Measurements from ENCODE around the gene SLC2A4RG.

Gene SLC2A4RG

GRCh38 chr20:63699466-63700198 is 39.9 kb upstream of the SLC2A4RG start:
- peak; percentile 88 for DNase-seq (ENCODE audit: low spot score)

- DNase-seq (ENCODE audit: low spot score), result peak; percentile 71
Measured at GRCh38 chr20:63700199-63701050, 39.2 kb upstream of the SLC2A4RG start.

DNA sequence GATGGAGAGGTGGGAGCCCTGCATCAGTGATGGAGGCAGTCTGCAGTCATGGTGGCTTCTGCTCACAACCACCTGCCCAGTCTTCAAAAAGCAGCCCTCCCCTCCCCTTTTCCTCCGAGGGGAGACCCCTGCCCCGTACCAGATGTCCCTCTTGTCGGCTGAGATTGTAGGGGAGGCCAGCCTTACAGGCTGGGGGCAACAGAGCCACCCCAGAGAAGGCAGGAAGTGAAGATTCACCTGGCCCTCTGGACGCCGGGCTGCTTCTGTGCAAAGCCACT is 38.6 kb upstream of the SLC2A4RG start:
- no peak for DNase-seq (ENCODE audit: low spot score)

GRCh38 chr20:63701329-63702035 is 38.1 kb upstream of the SLC2A4RG start:
- DNase-seq (ENCODE audit: low spot score), result no peak

DNA sequence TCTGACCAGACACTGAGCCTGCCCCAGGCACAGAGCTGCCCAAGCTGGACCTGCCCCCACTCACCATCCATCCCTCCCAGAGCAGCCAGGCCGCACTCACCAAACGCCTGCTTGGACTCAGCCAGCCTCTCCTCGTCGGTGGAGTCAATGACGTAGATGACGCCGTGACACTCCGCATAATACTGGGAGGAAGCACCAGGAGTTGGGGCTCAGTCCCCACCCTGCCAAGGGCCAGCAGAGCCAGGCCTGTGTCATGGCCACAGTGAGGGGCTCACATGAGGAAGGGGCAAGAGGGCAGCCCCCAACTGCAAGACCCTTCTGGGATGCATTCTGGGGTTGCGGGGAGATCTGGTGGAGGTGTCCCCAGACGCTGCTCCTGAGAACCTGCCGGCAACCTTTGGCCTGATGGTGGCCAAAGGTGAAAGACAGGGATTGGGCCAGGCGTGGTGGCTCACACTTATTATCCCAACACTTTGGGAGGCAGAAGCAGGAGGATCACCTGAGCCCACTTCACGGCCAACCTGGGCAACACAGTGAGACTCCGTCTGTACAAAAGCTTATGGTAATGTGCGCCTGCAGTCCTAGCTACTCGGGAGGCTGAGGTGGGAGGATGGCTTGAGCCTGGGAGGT is 37.4 kb upstream of the SLC2A4RG start:
- peak; percentile 21 for DNase-seq (ENCODE audit: low spot score)

DNA sequence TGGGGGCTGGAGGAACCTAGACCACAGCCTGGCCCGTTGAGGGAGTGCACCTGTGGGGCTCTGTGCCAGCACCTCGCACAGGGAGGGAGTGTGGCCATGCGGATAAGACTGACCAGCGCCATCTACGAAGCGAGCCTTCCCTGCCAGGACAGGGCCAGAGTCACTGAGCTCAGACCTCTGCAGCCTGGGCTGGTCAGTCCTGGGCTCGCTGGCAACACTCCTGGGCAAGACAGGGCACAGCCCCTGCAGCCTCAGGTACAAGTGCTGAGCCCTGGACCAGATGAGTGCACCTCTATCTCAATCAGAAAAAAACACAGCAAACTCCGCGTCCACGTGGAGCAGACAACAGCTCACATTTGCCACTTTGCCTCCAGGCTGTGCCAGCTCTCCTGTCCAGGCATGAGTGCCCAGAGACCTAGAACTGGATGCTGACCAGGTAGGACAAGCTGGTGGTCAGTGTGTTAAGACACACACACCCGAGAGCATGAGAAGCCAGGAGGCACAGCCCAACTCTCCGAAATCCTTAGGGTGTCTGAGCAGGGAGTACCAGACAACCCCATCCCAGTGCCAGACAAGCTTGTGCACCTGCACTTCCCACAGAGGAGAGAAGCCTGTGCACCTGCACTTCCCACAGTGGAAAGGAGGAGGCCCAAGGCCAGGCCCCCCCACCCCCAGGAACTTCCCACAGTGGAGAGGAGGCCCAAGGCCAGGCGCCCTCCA is 36.7 kb upstream of the SLC2A4RG start:
- DNase-seq (ENCODE audit: low spot score), result peak; percentile 18

DNA sequence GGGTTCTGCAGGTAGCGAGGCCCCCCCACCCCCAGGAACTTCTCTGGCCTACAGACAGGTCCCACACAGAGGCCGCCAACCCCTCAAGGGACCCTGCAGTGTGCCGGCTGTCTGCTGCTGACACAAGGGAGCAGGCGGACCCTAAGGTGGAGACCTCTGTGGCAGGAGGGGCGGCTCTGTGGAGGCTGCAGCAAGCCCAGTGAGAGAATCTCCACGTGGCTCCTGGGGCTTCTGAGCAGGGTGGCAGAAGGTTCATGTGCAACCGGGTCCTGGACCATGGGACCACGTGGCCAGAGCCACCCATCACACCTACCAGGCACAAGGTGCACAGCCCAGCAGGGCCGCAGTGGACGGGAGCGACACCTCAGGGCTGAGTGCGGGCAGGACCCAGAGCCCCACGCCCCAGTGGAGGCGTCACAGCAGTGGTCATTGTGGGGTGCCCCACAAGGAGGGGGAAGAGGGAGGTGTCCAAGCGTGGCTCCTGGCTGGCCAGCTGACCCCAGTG is 36.1 kb upstream of the SLC2A4RG start:
- no peak for DNase-seq (ENCODE audit: low spot score)

GRCh38 chr20:63703976-63704748 is 35.4 kb upstream of the SLC2A4RG start:
- DNase-seq (ENCODE audit: low spot score), result no peak

- DNase-seq (ENCODE audit: low spot score), result no peak
Measured at GRCh38 chr20:63704749-63705117, 34.8 kb upstream of the SLC2A4RG start.

DNA sequence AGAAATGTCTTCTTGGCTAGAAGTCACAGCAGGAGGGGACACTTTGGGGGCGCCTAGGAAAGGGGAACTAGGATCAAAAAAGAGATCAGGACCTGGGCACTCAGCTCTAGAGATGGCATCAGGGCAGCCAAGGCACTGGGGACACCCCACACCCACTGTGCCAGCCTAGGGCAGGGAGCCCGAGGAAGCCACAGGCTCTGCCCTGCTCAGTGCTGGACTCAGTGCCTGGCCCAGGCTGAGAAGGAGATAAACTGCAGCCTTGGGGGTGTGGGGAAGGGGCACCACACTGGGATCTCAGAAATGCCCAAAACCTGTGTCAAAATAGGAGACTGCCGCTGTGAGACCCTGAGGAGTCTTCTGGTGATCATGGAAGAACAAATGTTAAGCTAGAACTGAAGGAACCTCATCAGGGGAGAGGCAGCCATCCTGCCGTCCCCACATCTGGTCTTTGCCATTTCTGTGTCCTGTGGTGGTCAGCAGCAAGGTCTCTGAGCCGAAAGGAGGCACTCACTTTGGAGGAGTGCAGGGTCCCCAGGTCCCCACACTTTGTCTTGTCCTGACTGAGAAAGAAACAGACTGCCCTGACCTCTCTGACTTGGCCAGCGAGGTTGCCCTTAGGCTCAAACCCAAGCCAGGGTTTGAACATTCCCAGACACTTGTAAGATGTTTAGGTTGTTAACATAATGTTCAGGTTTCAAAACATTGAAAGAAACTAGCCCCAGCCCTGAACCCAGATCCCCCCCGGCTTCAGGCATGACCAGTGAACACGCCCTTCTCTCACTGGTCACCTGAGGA is 34.1 kb upstream of the SLC2A4RG start:
- no peak for DNase-seq (ENCODE audit: low spot score)

DNA sequence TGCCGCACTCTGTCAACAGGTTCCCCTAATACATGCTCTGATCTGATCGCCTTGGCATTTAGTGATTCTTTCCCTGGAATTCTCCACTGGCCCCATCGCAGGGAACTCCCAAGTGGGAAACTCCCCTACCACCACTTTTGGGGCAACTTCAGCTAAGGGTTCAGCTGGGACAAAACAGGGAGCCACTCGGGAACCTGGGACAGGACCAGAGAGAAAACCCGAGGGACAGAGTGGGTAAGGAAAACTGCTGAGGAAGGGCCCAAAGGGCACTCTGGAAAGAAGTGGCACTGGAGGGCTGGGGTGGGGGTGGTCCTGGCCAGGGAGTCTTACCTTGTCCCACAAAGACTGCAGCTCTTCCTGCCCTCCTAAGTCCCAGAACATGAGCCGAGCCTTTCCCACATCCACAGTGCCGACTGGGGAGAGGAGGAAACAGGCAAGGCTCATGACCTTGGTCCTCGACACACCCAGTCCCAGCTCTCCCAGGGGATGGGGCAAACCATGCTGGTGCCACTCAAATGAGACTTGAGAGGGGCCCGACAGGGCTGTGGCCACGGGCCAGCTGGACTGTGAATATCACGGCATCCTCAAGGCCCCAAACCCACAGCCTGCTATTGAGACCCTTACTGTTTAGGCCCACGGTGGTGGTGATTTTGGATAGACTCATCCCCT is 33.4 kb upstream of the SLC2A4RG start:
- DNase-seq (ENCODE audit: low spot score), result no peak

GRCh38 chr20:63706852-63707557 is 32.6 kb upstream of the SLC2A4RG start:
- no peak for DNase-seq (ENCODE audit: low spot score)

DNA sequence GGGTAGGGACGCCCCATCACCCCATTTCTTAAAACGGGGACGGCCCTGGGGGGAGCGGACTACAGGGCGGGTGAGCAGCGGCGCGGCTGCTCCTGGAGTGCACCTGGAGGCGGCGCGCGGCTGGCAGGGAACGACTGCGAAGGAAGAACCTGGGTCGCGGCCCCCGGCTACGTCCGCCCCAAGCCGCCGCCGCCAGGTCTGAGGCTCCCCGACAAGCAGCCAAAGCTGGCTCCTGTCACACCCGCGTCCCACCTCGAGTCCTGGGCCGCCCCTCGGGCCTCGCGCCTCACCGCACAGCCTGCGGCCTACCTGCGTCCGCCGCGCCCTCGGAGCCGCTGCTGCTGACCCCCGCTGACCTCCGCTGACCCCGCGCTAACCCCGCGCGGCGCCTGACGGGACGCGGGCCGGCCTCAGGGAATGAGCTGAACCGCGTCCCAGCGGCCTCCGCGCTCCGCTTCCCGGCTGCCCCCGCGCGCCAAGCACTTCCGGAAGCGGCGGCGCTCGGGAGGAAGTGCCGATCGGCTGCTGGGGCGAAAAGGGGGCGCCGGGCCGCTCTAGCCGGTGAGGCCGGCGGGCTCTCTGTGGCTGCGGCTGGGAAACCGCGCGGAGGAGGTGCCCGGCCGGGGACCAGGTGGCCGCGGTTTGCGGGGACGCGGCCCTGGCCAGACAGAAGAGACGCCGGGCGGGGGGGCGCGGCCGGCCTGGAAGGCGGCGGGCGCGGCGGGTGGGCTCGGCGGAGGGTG is 31.8 kb upstream of the SLC2A4RG start, which contains the start of the genes ARFRP1 and ZGPAT:
Gene ARFRP1, minus strand, starts transcription at position 419 of the 743 bp plus-strand sequence. CDS start 885 bp downstream, outside the sequence.
Gene ZGPAT, plus strand, starts transcription at position 482 of the 743 bp plus-strand sequence. CDS start 542 bp downstream, outside the sequence.
- DNase-seq (ENCODE audit: low spot score), result peak; percentile 87

DNA sequence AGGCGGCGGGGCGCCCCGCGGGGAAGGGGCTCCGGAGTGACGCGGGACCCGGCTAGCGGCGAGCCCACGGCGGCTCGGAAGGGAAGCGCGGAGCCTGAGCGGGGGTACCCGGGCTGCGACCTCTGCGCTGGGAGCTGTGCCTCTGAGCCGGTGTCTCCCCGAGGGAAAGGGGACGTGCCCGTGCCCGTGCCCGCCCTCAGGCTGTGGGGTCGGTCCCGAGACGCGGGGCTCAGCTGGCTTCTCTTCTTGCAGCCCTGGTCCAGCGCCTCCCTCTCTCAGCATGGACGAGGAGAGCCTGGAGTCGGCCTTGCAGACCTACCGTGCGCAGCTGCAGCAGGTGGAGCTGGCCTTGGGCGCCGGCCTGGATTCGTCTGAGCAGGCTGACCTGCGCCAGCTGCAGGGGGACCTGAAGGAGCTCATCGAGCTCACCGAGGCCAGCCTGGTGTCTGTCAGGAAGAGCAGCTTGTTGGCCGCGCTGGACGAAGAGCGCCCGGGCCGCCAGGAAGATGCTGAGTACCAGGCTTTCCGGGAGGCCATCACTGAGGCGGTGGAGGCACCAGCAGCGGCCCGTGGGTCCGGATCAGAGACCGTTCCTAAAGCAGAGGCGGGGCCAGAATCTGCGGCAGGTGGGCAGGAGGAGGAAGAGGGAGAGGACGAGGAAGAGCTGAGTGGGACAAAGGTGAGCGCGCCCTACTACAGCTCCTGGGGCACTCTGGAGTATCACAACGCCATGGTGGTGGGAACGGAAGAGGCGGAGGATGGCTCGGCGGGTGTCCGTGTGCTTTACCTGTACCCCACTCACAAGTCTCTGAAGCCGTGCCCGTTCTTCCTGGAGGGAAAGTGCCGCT is 31.1 kb upstream of the SLC2A4RG start:
- DNase-seq (ENCODE audit: low spot score), result no peak

DNA sequence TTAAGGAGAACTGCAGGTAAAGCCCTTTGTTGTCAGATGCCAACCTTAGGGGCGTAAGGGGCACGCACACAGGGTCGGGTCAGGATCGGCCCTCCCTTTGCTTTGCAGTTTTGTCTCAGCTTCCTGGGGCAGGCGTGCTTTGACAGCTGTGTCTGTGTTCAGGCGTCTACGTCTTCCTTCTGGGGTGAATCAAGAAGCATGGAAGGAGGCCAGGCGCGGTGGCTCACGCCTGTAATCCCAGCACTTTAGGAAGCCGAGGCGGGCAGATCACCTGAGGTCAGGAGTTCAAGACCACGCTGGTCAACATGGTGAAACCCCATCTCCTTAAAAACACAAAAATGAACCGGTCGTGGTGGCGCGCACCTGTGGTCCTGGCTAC is 30.4 kb upstream of the SLC2A4RG start:
- DNase-seq (ENCODE audit: low spot score), result no peak

- DNase-seq (ENCODE audit: low spot score), result no peak
Measured at GRCh38 chr20:63711085-63711645, 28.4 kb upstream of the SLC2A4RG start.

All from SK-N-DZ (cell line).